Stomach (tissue), 4 donors: ENCODE data around the gene FOXC2.

Experiments
- CTCF ChIP-seq, 7 experiments: fragments of 450-650 bp in 4 of 7; fragments of 200-600 bp in 3 of 7; sonication (generic) in 3 of 7; IDR thresholded peaks; one replicate each; pipeline ENCODE4 v1.5.1; 2016 to 2019; ENCODE audit warnings: antibody characterized with exemption in 7 of 7, control low read depth in 2 of 7, mild to moderate bottlenecking in 1 of 7
- POLR2A ChIP-seq, 4 donors: fragments of 450-650 bp; IDR thresholded peaks; one replicate each; pipeline ENCODE4 v1.6.1; 2016; ENCODE audit warnings: antibody characterized with exemption in 4 of 4, control low read depth in 2 of 4, mild to moderate bottlenecking in 1 of 4, moderate library complexity in 1 of 4
- POLR2AphosphoS5 ChIP-seq, 3 donors: sonication (generic); formaldehyde crosslinking; IDR thresholded peaks; one replicate each; pipeline ENCODE4 v1.6.1; 2016; ENCODE audit warnings: antibody characterized with exemption in 3 of 3

- no peak for TF ChIP-seq POLR2A (IDR thresholded peaks at IDR 0.05)
- TF ChIP-seq CTCF (IDR thresholded peaks at IDR 0.05) = no peak
- TF ChIP-seq POLR2AphosphoS5 (IDR thresholded peaks at IDR 0.05) = no peak
Observed at GRCh38 chr16:86574646-86575045, 8.0 kb downstream of the FOXC2 start.
